ENCODE data around the gene TTC9C. TPM values are rescaled to one million over a fixed set of nuclear protein-coding genes. Genes with fewer than 3 reads are reported as not detected.

Gene TTC9C
- total and polyA plus RNA-seq, 2 of the 13 experiments (the other 11 are each of a cell fraction or from before 2014, with no cell fraction given): 28.0 to 36.4 TPM

DNA sequence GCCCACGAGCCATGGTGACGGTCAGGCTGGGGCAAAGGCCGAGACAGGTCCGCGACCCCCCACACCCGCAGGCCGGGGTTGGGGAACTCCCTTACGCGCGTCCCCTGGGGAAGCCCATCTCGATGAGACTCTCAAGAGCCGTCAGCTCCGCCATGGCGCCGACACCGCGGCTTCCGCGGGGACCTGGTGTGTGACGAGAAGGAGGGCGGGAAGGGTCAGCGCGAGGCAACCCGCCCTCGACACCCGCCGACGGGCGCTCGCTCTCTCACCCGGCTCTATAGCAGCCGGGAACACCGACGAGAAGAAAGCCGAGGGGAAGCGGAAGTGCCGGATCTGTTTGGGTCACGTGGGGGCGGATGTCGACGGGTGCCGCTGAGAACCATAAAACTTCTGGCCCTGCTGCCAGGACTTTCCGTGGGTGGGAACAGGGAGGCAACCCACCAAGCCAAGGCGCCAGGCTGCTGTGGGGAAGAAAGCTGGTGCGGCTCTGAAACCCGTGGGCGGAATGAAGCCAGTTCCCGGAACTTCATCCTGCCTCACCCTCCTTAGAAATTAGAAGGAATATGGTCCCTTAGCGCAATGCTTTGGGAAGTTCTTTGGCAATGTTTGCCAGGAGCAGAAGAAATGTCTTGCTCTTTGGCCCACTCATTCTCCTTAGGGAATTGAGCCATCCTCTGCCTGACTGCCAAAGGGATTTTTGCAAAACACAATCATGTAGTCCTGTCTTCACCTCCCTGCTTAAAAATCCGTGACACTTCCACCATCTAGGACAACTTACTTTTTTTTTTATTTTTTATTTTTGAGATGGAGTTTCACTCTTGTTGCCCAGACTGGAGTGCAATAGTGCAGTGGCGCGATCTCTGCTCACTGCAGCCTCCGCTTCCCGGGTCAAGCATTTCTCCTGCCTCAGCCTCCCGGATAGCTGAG is 49.3 kb upstream of the TTC9C start, which contains the start of gene UBXN1 (continued):
- TF ChIP-seq HMGXB3 (CRISPR knock-in tag; IDR thresholded peaks at IDR 0.05; ENCODE audit: borderline replicate concordance) (no peak), ZNF614 (CRISPR knock-in tag; IDR thresholded peaks at IDR 0.05; ENCODE audit: borderline replicate concordance) (peak; percentile 81), ZNF572 (CRISPR knock-in tag; IDR thresholded peaks at IDR 0.05) (no peak), EZH2 (conservative IDR thresholded peaks at IDR 0.05; ENCODE audit: low read depth, low read length) (no peak), ATM (IDR thresholded peaks at IDR 0.05; ENCODE audit: borderline replicate concordance) (no peak), ZNF678 (CRISPR knock-in tag; IDR thresholded peaks at IDR 0.05) (peak; percentile 22; the same call in 1 of the 2 replicates), ZNF790 (CRISPR knock-in tag; IDR thresholded peaks at IDR 0.05; ENCODE audit: borderline replicate concordance) (peak; percentile 49; the same call in 1 of the 2 replicates), DNMT1 (CRISPR knock-in tag; IDR thresholded peaks at IDR 0.05) (no peak), SP140L (CRISPR knock-in tag; IDR thresholded peaks at IDR 0.05; ENCODE audit: borderline replicate concordance) (no peak), ZNF337 (CRISPR knock-in tag; IDR thresholded peaks at IDR 0.05; ENCODE audit: borderline replicate concordance, low read depth) (no peak), ZNF160 (CRISPR knock-in tag; IDR thresholded peaks at IDR 0.05) (0 out of 2 replicates have a peak, but pooled peaks have one; percentile 75), SATB2 (CRISPR knock-in tag; IDR thresholded peaks at IDR 0.05) (no peak), USF2 (IDR thresholded peaks at IDR 0.05; ENCODE audit: low read depth, low read length) (peak; percentile 95), USF2 (CRISPR knock-in tag; IDR thresholded peaks at IDR 0.05; ENCODE audit: borderline replicate concordance) (peak; percentile 99; the same call in 1 of the 2 replicates)
- TF ChIP-seq, protein P1, sequence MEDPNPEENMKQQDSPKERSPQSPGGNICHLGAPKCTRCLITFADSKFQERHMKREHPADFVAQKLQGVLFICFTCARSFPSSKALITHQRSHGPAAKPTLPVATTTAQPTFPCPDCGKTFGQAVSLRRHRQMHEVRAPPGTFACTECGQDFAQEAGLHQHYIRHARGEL (CRISPR knock-in tag; IDR thresholded peaks at IDR 0.05): no peak
- TF ChIP-seq, protein P2, sequence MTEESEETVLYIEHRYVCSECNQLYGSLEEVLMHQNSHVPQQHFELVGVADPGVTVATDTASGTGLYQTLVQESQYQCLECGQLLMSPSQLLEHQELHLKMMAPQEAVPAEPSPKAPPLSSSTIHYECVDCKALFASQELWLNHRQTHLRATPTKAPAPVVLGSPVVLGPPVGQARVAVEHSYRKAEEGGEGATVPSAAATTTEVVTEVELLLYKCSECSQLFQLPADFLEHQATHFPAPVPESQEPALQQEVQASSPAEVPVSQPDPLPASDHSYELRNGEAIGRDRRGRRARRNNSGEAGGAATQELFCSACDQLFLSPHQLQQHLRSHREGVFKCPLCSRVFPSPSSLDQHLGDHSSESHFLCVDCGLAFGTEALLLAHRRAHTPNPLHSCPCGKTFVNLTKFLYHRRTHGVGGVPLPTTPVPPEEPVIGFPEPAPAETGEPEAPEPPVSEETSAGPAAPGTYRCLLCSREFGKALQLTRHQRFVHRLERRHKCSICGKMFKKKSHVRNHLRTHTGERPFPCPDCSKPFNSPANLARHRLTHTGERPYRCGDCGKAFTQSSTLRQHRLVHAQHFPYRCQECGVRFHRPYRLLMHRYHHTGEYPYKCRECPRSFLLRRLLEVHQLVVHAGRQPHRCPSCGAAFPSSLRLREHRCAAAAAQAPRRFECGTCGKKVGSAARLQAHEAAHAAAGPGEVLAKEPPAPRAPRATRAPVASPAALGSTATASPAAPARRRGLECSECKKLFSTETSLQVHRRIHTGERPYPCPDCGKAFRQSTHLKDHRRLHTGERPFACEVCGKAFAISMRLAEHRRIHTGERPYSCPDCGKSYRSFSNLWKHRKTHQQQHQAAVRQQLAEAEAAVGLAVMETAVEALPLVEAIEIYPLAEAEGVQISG (CRISPR knock-in tag; IDR thresholded peaks at IDR 0.05): peak; percentile 97
- TF ChIP-seq, protein P3, sequence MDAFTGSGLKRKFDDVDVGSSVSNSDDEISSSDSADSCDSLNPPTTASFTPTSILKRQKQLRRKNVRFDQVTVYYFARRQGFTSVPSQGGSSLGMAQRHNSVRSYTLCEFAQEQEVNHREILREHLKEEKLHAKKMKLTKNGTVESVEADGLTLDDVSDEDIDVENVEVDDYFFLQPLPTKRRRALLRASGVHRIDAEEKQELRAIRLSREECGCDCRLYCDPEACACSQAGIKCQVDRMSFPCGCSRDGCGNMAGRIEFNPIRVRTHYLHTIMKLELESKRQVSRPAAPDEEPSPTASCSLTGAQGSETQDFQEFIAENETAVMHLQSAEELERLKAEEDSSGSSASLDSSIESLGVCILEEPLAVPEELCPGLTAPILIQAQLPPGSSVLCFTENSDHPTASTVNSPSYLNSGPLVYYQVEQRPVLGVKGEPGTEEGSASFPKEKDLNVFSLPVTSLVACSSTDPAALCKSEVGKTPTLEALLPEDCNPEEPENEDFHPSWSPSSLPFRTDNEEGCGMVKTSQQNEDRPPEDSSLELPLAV (CRISPR knock-in tag; conservative IDR thresholded peaks at IDR 0.05; ENCODE audit: low read depth): no peak
